ENCODE results near the gene NUBPL.
A peak's percentile ranks its signal among the peaks of the same experiment; 100 is the strongest.

The NUBPL gene

GRCh38 chr14:31556191-31556590 lies 5.0 kb upstream of the NUBPL start:
- in situ Hi-C loops (cut with HindIII; ENCODE audit: low sequenced_read_pairs): no loop called here
- TF ChIP-seq CTCF (IDR thresholded peaks at IDR 0.05; ENCODE audit: low read depth, low read length): no peak
- no peak overlapping the region for H3K4me3 ChIP-seq (ENCODE audit: low read depth, low read length)
- no peak for DNase-seq (ENCODE audit: low read depth, low spot score)

- DNase-seq (ENCODE audit: low read depth, low spot score): no peak
- TF ChIP-seq CTCF (IDR thresholded peaks at IDR 0.05; ENCODE audit: low read depth, low read length): no peak
- in situ Hi-C loops (cut with HindIII; ENCODE audit: low sequenced_read_pairs): no loop called here
- no peak overlapping the region for H3K4me3 ChIP-seq (ENCODE audit: low read depth, low read length)
Observed at GRCh38 chr14:31559939-31560338, 1.3 kb upstream of the NUBPL start.

- DNase-seq (ENCODE audit: low read depth, low spot score): peak; percentile 1
- in situ Hi-C loops (cut with HindIII; ENCODE audit: low sequenced_read_pairs): no loop called here
- TF ChIP-seq CTCF (IDR thresholded peaks at IDR 0.05; ENCODE audit: low read depth, low read length): no peak
- peak overlapping the region; percentile 88 for H3K4me3 ChIP-seq (ENCODE audit: low read depth, low read length)
Observed at GRCh38 chr14:31560759-31561154, 447 bp upstream of the NUBPL start.

- H3K4me3 ChIP-seq (ENCODE audit: low read depth, low read length): no peak overlapping the region
- TF ChIP-seq CTCF (IDR thresholded peaks at IDR 0.05; ENCODE audit: low read depth, low read length): no peak
- no peak for DNase-seq (ENCODE audit: low read depth, low spot score)
- in situ Hi-C loops (cut with HindIII; ENCODE audit: low sequenced_read_pairs): no loop called here
Observed at GRCh38 chr14:31564194-31564593, 3.0 kb downstream of the NUBPL start.

GRCh38 chr14:31566456-31566855 lies 5.3 kb downstream of the NUBPL start:
- in situ Hi-C loops (cut with HindIII; ENCODE audit: low sequenced_read_pairs): no loop called here
- DNase-seq (ENCODE audit: low read depth, low spot score): no peak
- TF ChIP-seq CTCF (IDR thresholded peaks at IDR 0.05; ENCODE audit: low read depth, low read length): no peak
- H3K4me3 ChIP-seq (ENCODE audit: low read depth, low read length): no peak overlapping the region

GRCh38 chr14:31567655-31568054 lies 6.5 kb downstream of the NUBPL start:
- no peak for DNase-seq (ENCODE audit: low read depth, low spot score)
- in situ Hi-C loops (cut with HindIII; ENCODE audit: low sequenced_read_pairs): no loop called here
- no peak for TF ChIP-seq CTCF (IDR thresholded peaks at IDR 0.05; ENCODE audit: low read depth, low read length)
- H3K4me3 ChIP-seq (ENCODE audit: low read depth, low read length): no peak overlapping the region

- no peak overlapping the region for H3K4me3 ChIP-seq (ENCODE audit: low read depth, low read length)
- TF ChIP-seq CTCF (IDR thresholded peaks at IDR 0.05; ENCODE audit: low read depth, low read length): no peak
- peak; percentile 12 for DNase-seq (ENCODE audit: low read depth, low spot score)
- in situ Hi-C loops (cut with HindIII; ENCODE audit: low sequenced_read_pairs): no loop called here
Observed at GRCh38 chr14:31568161-31568560, 7.0 kb downstream of the NUBPL start.

Measured in astrocyte of the spinal cord (primary cell).